Epithelial cell of umbilical artery (primary cell): Measurements from ENCODE around the gene GOLGA6L24. TPM values are rescaled to one million over a fixed set of nuclear protein-coding genes. Genes with fewer than 3 reads are reported as not detected.

Source experiments
- total RNA-seq: library from RNA; depleted of rRNA; stranded (reverse); fragments of >200 nt; gene quantifications from 2 replicates; pipeline ENCODE4 v1.2.3, GENCODE V29; 2014

The GOLGA6L24 gene
- total RNA-seq = not detected in 2 replicates

GRCh38 chr15:28357984-28358383, at the start of gene GOLGA6L24:
TSS of gene GOLGA6L24 (minus strand) at chr15:28358084. CDS start at chr15:28358023, 61 bp downstream.

GRCh38 chr15:28378364-28378763, 20.5 kb upstream of the GOLGA6L24 start, which contains the start of gene GOLGA8F:
TSS of gene GOLGA8F (plus strand) at chr15:28378664. CDS start at chr15:28378762, 98 bp downstream.

GRCh38 chr15:28322129-28322588, 35.7 kb downstream of the GOLGA6L24 start, which contains the start of gene HERC2:
TSS of gene HERC2 (minus strand) at chr15:28322179. CDS start at chr15:28321433, 746 bp downstream.

Other genes starting within 250 kb of the GOLGA6L24 start
- 35.7 and 44.8 TPM in 2 replicates for gene HERC2, start 35.9 kb downstream of the GOLGA6L24 start, total RNA-seq
- not detected in 2 replicates for gene GOLGA8F, start 20.6 kb upstream of the GOLGA6L24 start, total RNA-seq
- gene GOLGA8G, start 174.9 kb upstream of the GOLGA6L24 start, total RNA-seq = not detected in 2 replicates
- gene GOLGA6L25, start 195.5 kb upstream of the GOLGA6L24 start, total RNA-seq = not detected in 2 replicates